Ishikawa (cell line): ENCODE measurements around the gene OTUD4.

Source experiments
- CEBPB ChIP-seq: IDR thresholded peaks from 2 replicates; pipeline ENCODE4 v1.6.1; 2012
- CREB1 ChIP-seq: IDR thresholded peaks from 2 replicates; pipeline ENCODE4 v1.6.1; 2012; ENCODE audit warnings: low read depth
- EGR1 ChIP-seq: IDR thresholded peaks from 2 replicates; pipeline ENCODE4 v1.6.1; 2012
- EP300 ChIP-seq: IDR thresholded peaks from 2 replicates; pipeline ENCODE4 v1.6.1; 2012; ENCODE audit warnings: borderline replicate concordance
- FOXM1 ChIP-seq: IDR thresholded peaks from 2 replicates; pipeline ENCODE4 v1.6.1; 2012; ENCODE audit warnings: low read depth, borderline replicate concordance
- MAX ChIP-seq: IDR thresholded peaks from 2 replicates; pipeline ENCODE4 v1.6.1; 2012
- NFIC ChIP-seq: IDR thresholded peaks from 2 replicates; pipeline ENCODE4 v1.6.1; 2012
- RAD21 ChIP-seq: IDR thresholded peaks from 2 replicates; pipeline ENCODE4 v1.6.1; 2012; ENCODE audit warnings: low read depth
- TAF1 ChIP-seq: IDR thresholded peaks from 2 replicates; pipeline ENCODE4 v1.6.1; 2012; ENCODE audit warnings: low read depth, mild to moderate bottlenecking
- TCF12 ChIP-seq: IDR thresholded peaks from 2 replicates; pipeline ENCODE4 v1.6.1; 2012; ENCODE audit warnings: low read depth
- TEAD4 ChIP-seq: IDR thresholded peaks from 2 replicates; pipeline ENCODE4 v1.6.1; 2012
- YY1 ChIP-seq: IDR thresholded peaks from 2 replicates; pipeline ENCODE4 v1.6.1; 2012; ENCODE audit warnings: low read depth
- ZBTB7A ChIP-seq: IDR thresholded peaks from 2 replicates; pipeline ENCODE4 v1.6.1; 2012; ENCODE audit warnings: low read depth
- TF ChIP-seq, protein P1 (sequence below): IDR thresholded peaks from 2 replicates; pipeline ENCODE4 v1.6.1; 2012
- TF ChIP-seq, protein P2 (sequence below): IDR thresholded peaks from 2 replicates; pipeline ENCODE4 v1.6.1; 2012; ENCODE audit warnings: low read depth, mild to moderate bottlenecking

The OTUD4 gene

DNA sequence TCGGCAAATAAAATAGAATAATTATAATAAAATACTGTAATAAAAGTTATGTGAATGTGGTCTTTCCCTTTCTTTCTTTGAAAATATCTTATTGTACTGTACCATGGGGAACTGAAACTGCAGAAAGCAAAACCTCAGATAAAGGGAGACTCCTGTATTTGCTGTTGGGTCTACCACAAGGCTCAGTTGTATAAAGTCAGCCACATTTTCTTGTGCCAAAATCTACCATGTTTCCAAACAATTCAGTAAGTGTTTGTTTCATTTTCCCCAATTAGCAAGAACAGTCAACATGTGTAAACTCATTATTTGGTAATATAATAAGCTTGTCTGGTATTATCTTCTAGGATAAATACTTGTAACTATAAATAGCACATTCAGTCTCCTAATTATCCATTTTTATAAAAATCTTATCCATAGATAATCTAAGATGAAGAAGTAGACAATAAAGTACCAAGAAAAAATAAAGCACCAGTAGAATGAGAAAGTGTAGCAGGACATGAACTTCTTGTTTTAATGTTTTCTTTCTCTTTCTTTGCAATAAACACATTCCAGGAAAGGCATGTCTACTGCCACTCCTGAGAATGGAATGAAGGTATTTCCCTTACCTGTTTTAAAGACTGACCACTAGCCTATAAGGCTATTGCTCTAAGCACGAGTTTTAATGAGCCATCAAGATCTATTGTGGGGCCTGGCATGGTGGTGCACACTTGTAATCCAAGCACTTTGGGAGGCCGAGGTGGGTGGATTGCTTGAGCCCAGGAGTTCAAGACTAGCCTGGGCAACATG, 15.0 kb upstream of the OTUD4 start:
- peak; percentile 10; the same call in 1 of the 2 replicates for TF ChIP-seq NFIC
- TF ChIP-seq MAX, result peak; percentile 17; the same call in 1 of the 2 replicates
- TF ChIP-seq FOXM1, result peak; percentile 48; the same call in 1 of the 2 replicates
- peak; percentile 90 for TF ChIP-seq TEAD4
- peak; percentile 50; the same call in 1 of the 2 replicates for TF ChIP-seq TCF12
- TF ChIP-seq EP300, result peak; percentile 26; the same call in 1 of the 2 replicates
- TF ChIP-seq TAF1, result no peak
- no peak for TF ChIP-seq CEBPB

DNA sequence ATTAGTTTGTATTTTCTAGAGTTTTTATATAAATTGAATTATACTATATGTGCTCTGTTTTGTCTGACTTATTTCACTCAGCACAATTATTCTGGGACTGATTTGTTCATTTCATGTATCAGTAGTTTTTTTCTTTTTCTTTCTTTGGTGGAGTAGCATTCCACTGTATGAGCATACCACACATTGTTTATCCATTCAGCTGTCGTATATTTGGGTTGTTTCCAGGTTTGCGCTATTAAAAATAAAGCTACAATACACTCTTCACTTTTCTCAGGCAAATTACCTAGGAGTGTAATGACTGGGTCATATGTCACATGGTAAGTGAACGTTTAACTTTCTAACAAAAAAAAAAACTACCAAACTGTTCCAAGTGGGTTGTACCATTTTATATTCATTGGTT, 9.6 kb upstream of the OTUD4 start:
- TF ChIP-seq NFIC (no peak), CREB1 (no peak), EP300 (no peak), RAD21 (no peak), FOXM1 (no peak), TCF12 (no peak), TAF1 (no peak), MAX (no peak), YY1 (no peak), CEBPB (no peak), ZBTB7A (no peak)
- TF ChIP-seq, protein P1, sequence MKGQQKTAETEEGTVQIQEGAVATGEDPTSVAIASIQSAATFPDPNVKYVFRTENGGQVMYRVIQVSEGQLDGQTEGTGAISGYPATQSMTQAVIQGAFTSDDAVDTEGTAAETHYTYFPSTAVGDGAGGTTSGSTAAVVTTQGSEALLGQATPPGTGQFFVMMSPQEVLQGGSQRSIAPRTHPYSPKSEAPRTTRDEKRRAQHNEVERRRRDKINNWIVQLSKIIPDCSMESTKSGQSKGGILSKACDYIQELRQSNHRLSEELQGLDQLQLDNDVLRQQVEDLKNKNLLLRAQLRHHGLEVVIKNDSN, result no peak
- TF ChIP-seq, protein P2, sequence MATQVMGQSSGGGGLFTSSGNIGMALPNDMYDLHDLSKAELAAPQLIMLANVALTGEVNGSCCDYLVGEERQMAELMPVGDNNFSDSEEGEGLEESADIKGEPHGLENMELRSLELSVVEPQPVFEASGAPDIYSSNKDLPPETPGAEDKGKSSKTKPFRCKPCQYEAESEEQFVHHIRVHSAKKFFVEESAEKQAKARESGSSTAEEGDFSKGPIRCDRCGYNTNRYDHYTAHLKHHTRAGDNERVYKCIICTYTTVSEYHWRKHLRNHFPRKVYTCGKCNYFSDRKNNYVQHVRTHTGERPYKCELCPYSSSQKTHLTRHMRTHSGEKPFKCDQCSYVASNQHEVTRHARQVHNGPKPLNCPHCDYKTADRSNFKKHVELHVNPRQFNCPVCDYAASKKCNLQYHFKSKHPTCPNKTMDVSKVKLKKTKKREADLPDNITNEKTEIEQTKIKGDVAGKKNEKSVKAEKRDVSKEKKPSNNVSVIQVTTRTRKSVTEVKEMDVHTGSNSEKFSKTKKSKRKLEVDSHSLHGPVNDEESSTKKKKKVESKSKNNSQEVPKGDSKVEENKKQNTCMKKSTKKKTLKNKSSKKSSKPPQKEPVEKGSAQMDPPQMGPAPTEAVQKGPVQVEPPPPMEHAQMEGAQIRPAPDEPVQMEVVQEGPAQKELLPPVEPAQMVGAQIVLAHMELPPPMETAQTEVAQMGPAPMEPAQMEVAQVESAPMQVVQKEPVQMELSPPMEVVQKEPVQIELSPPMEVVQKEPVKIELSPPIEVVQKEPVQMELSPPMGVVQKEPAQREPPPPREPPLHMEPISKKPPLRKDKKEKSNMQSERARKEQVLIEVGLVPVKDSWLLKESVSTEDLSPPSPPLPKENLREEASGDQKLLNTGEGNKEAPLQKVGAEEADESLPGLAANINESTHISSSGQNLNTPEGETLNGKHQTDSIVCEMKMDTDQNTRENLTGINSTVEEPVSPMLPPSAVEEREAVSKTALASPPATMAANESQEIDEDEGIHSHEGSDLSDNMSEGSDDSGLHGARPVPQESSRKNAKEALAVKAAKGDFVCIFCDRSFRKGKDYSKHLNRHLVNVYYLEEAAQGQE, result no peak

DNA sequence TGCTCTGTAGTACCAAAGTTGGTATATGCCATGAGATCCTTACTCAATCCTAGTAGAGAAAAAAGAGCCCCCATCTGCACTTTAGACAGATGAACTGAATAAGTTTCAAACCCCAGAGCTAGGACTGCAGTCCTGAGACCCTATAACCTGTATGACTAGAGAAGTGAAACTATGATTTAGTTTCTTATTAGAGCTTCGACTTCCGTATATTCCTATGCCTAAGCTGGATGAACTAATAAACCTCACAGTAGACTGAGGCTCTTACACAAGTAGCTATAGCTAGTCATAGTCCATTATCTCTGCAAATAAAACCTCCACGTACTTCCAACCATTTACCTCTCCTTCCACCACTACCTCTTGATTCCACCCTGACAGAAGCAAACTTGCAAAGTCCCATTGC, 6.3 kb upstream of the OTUD4 start:
- no peak for TF ChIP-seq CREB1
- no peak for TF ChIP-seq FOXM1
- no peak for TF ChIP-seq NFIC
- no peak for TF ChIP-seq EP300

DNA sequence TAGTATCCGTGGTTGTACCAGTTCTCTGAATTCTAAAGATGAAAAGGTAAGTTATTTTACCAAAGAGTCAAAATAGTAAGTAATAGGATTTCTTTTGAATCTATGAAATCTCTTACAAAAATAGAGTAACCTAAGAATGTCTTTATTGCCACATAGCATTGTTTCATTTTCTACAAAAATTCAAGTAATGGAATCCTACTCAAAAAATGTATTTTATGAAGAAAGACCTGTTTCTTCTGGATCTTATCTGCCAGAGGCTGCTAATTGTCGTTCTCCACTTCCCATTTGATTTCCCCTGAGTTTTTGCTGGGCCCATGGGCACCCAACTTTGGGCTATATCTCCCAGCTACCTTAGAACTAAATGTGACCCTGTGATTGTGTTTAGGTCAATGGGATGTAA, 3.2 kb upstream of the OTUD4 start:
- TF ChIP-seq CREB1 (no peak), TCF12 (no peak), RAD21 (no peak), CEBPB (no peak), NFIC (no peak), YY1 (no peak), FOXM1 (no peak), ZBTB7A (no peak), EP300 (no peak), TAF1 (no peak), TEAD4 (no peak), EGR1 (no peak), MAX (no peak)
- TF ChIP-seq, protein P2, result no peak
- TF ChIP-seq, protein P1, result no peak

GRCh38 chr4:145183023-145183422, 2.6 kb upstream of the OTUD4 start:
- no peak for TF ChIP-seq ZBTB7A
- no peak for TF ChIP-seq CEBPB
- TF ChIP-seq RAD21, result no peak
- no peak for TF ChIP-seq EP300
- no peak for TF ChIP-seq YY1
- no peak for TF ChIP-seq TCF12
- TF ChIP-seq FOXM1, result no peak
- TF ChIP-seq TAF1, result no peak
- TF ChIP-seq, protein P1, result no peak
- no peak for TF ChIP-seq TEAD4
- TF ChIP-seq, protein P2, result no peak
- no peak for TF ChIP-seq EGR1
- no peak for TF ChIP-seq MAX
- TF ChIP-seq CREB1, result no peak
